Right lobe of liver (tissue), 4 donors: ENCODE measurements around the gene RCSD1.

Experiments
- POLR2A ChIP-seq: fragments of 450-650 bp; IDR thresholded peaks from one replicate; pipeline ENCODE4 v1.6.1; 2017; ENCODE audit warnings: antibody characterized with exemption, mild to moderate bottlenecking
- TF ChIP-seq, protein P1 (sequence below), 4 donors: fragments of 200-600 bp in 3 of 4; fragments of 450-650 bp in 1 of 4; IDR thresholded peaks; one replicate each; pipeline versions ENCODE4 v1.5.1 to v1.8.0; 2016 to 2022; ENCODE audit warnings: antibody characterized with exemption in 4 of 4, mild to moderate bottlenecking in 2 of 4
- donor health status: DM: no; HTN: no; CAD: no.
- donor health status: DM: no; HTN: no; CAD: no.
- donor health status: DM: no; HTN: yes; CAD: no.

DNA sequence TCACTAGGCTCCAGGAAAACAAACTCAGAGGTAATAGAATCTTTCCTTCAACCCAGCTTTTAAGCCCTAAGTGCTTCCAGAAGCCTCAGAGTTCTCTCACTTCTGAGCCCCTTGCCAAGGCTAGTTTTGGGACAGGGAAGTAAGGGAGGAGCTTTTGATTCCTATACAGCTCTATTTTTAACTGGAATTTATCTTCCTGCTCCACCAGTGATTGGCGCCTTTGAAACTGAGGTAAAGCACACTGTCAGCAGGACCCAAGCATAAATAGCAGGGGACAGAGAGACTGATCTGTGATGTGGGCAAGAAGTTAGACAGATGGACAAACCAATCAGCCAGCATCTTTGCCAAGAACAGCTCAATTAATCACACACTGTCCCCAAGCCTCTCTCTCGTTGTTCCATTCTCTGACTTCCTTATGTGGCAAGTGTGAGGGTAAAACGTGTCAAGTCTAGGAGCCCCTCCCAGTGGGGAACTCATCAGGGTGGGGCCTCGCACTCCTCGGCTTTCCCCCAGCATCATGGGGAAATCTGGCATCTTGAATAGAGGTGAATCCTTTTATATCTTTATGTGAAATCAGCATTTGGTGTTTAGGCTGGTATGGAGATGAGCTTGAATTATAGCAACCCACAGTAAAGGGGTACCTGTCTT, 51.5 kb downstream of the RCSD1 start:
- TF ChIP-seq, protein P1, sequence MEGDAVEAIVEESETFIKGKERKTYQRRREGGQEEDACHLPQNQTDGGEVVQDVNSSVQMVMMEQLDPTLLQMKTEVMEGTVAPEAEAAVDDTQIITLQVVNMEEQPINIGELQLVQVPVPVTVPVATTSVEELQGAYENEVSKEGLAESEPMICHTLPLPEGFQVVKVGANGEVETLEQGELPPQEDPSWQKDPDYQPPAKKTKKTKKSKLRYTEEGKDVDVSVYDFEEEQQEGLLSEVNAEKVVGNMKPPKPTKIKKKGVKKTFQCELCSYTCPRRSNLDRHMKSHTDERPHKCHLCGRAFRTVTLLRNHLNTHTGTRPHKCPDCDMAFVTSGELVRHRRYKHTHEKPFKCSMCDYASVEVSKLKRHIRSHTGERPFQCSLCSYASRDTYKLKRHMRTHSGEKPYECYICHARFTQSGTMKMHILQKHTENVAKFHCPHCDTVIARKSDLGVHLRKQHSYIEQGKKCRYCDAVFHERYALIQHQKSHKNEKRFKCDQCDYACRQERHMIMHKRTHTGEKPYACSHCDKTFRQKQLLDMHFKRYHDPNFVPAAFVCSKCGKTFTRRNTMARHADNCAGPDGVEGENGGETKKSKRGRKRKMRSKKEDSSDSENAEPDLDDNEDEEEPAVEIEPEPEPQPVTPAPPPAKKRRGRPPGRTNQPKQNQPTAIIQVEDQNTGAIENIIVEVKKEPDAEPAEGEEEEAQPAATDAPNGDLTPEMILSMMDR (IDR thresholded peaks at IDR 0.05), result no peak
- no peak for TF ChIP-seq POLR2A
